Endothelial cell of umbilical vein (primary cell): Measurements from ENCODE around the gene ATP6V0D1. TPM values are rescaled to one million over a fixed set of nuclear protein-coding genes. Genes with fewer than 3 reads are reported as not detected.

Experiments
- BruUV-seq: library from RNA; stranded (reverse); fragments of 400-500 nt; replicated peaks from 2 replicates; lab custom pipeline; 2021; lab: Mats Ljungman, UMichigan
- CTCF ChIA-PET: fragments of 300-600, 350-600 bp; sonication (Branson Sonifier 250); formaldehyde crosslinking; loops from one replicate; lab custom pipeline; 2021; ENCODE audit warnings: antibody characterized with exemption, inconsistent platforms; lab: Charles Lee
- POLR2A ChIA-PET: fragments of 300-600, 350-600 bp; sonication (Branson Sonifier 250); formaldehyde crosslinking; loops from one replicate; lab custom pipeline; 2021; ENCODE audit warnings: antibody characterized with exemption, inconsistent platforms; lab: Charles Lee
- DNase-seq: peaks from one replicate; pipeline ENCODE4 v3.0.0-alpha.2; 2011; ENCODE audit warnings: low read depth, low spot score
- FAIRE-seq: peaks from 2 replicates; lab custom pipeline; 2011; peaks lifted over from hg19 to GRCh38; lab: Jason Lieb, UNC
- H2AFZ ChIP-seq: 2 replicates; pipeline ENCODE4 v1.6.0; 2012; ENCODE audit warnings: low read depth, low read length, control low read depth, inconsistent platforms
- H3K27ac ChIP-seq: 2 replicates; pipeline ENCODE4 v1.5.1; 2011; ENCODE audit warnings: low read depth, mild to moderate bottlenecking, control low read depth, low read length, moderate library complexity; ENCODE audit not compliant: insufficient read depth
- H3K27me3 ChIP-seq, 2 experiments: 2 replicates each; pipeline versions ENCODE4 v1.6.0 to v1.6.1; 2011; ENCODE audit warnings: low read length in 2 of 2, mixed read lengths in 1 of 2; ENCODE audit not compliant: control insufficient read depth in 2 of 2, insufficient read depth in 2 of 2
- H3K36me3 ChIP-seq, 2 experiments: 2 replicates in 1 of 2; 3 replicates in 1 of 2; pipeline ENCODE4 v1.5.1; 2011; ENCODE audit warnings: low read length in 2 of 2, mild to moderate bottlenecking in 1 of 2, moderate library complexity in 1 of 2; ENCODE audit not compliant: control insufficient read depth in 2 of 2, insufficient read depth in 2 of 2; ENCODE audit errors: extremely low read depth in 1 of 2
- H3K4me1 ChIP-seq: 3 replicates; pipeline ENCODE4 v1.5.1; 2011; ENCODE audit warnings: mild to moderate bottlenecking, low read length; ENCODE audit not compliant: control insufficient read depth, insufficient read depth; ENCODE audit errors: extremely low read depth
- H3K4me2 ChIP-seq: 2 replicates; pipeline ENCODE4 v1.6.1; 2011; ENCODE audit warnings: low read length, control low read depth, mixed read lengths; ENCODE audit not compliant: insufficient read depth
- H3K4me3 ChIP-seq, 3 experiments: fragments of 200-600 bp in 1 of 3; sonication (generic), shearing (Covaris generic) in 1 of 3; replicated peaks in 1 of 3; 2 replicates each; pipeline ENCODE4 v1.5.1; 2011 to 2016; ENCODE audit warnings: control low read depth in 3 of 3, low read length in 3 of 3, mild to moderate bottlenecking in 2 of 3, inconsistent platforms in 1 of 3, low read depth in 1 of 3, moderate library complexity in 1 of 3; ENCODE audit not compliant: insufficient read depth in 1 of 3
- H3K79me2 ChIP-seq: 2 replicates; pipeline ENCODE4 v1.6.0; 2012; ENCODE audit warnings: low read length, inconsistent platforms; ENCODE audit not compliant: control insufficient read depth, insufficient read depth
- H3K9ac ChIP-seq: replicated peaks from 2 replicates; pipeline ENCODE3; 2011; ENCODE audit warnings: low read length, control low read depth; ENCODE audit not compliant: insufficient read depth; ENCODE audit errors: extremely low read depth
- H3K9me1 ChIP-seq: replicated peaks from 3 replicates; pipeline ENCODE4 v1.6.0; 2011; ENCODE audit warnings: mild to moderate bottlenecking, low read length; ENCODE audit not compliant: control insufficient read depth, insufficient read depth; ENCODE audit errors: extremely low read depth
- H3K9me3 ChIP-seq: replicated peaks from 2 replicates; pipeline ENCODE4 v1.5.1; 2012; ENCODE audit warnings: low read length, inconsistent platforms; ENCODE audit not compliant: control insufficient read depth, insufficient read depth
- H4K20me1 ChIP-seq: replicated peaks from 2 replicates; pipeline ENCODE3; 2011; ENCODE audit warnings: mild to moderate bottlenecking, low read length; ENCODE audit not compliant: control insufficient read depth, insufficient read depth; ENCODE audit errors: extremely low read depth
- EZH2 ChIP-seq: IDR thresholded peaks from 2 replicates; pipeline ENCODE4 v1.6.1; 2012; ENCODE audit warnings: borderline replicate concordance, low read depth, mild to moderate bottlenecking, moderate library complexity, low read length, inconsistent platforms; ENCODE audit not compliant: severe bottlenecking
- FOS ChIP-seq: IDR thresholded peaks from 2 replicates; pipeline ENCODE4 v1.6.1; 2011; ENCODE audit warnings: mild to moderate bottlenecking, low read length, moderate library complexity, borderline replicate concordance; ENCODE audit not compliant: insufficient read depth
- GATA2 ChIP-seq: IDR thresholded peaks from 2 replicates; pipeline ENCODE4 v1.7.0; 2011; ENCODE audit warnings: low read depth, mild to moderate bottlenecking, moderate library complexity, mixed read lengths, low read length; ENCODE audit not compliant: insufficient read length, insufficient read depth
- JUN ChIP-seq: IDR thresholded peaks from 2 replicates; pipeline ENCODE4 v1.6.1; 2011; ENCODE audit warnings: borderline replicate concordance, low read depth; ENCODE audit not compliant: insufficient read length, insufficient read depth
- MAX ChIP-seq: IDR thresholded peaks from 2 replicates; pipeline ENCODE4 v1.6.1; 2011; ENCODE audit not compliant: insufficient read depth, insufficient read length
- MYC ChIP-seq: IDR thresholded peaks from one replicate; pipeline ENCODE4 v1.6.1; 2011; ENCODE audit warnings: mild to moderate bottlenecking, low read depth, low read length
- POLR2A ChIP-seq: IDR thresholded peaks from 2 replicates; pipeline ENCODE4 v1.6.1; 2012; ENCODE audit warnings: low read depth, mild to moderate bottlenecking, control low read depth, low read length
- POLR2AphosphoS5 ChIP-seq: IDR thresholded peaks from 2 replicates; pipeline ENCODE4 v1.6.1; 2012; ENCODE audit warnings: low read depth, mild to moderate bottlenecking, control low read depth, low read length, moderate library complexity; ENCODE audit not compliant: insufficient read depth
- dilution Hi-C: fragments of 300-500 bp; cut with MboI; formaldehyde crosslinking; loops from one replicate; pipeline ENCODE4 v1.15.0; 2019; ENCODE audit warnings: low sequenced_read_pairs; ENCODE audit not compliant: extremely low pct_ligation_motif_present
- intact Hi-C: fragments of 100-400 bp; cut with micrococcal nuclease; formaldehyde crosslinking; loops from one replicate; pipeline ENCODE4 v1.10.0; 2022
- polyA plus RNA-seq, 4 experiments: library from polyadenylated mRNA; depleted of rRNA in 3 of 4; stranded (reverse) in 3 of 4; unstranded in 1 of 4; fragments of >200 nt; gene quantifications; 2 replicates each; pipeline versions ENCODE4 v1.2.1 to v1.2.3, GENCODE V29; 2011 to 2012; ENCODE audit warnings: missing spikeins in 1 of 4
- total RNA-seq: library from RNA; stranded (reverse); gene quantifications from 2 replicates; pipeline ENCODE4 v1.2.3, GENCODE V29; 2021
- TF ChIP-seq, protein P1 (sequence below), 2 donors: IDR thresholded peaks; 1 replicate in 1 of 2; 2 replicates in 1 of 2; pipeline ENCODE4 v1.5.1; 2011; ENCODE audit warnings: low read length in 2 of 2, mild to moderate bottlenecking in 2 of 2, moderate library complexity in 2 of 2, control low read depth in 1 of 2, inconsistent platforms in 1 of 2, low read depth in 1 of 2; ENCODE audit not compliant: insufficient read depth in 1 of 2; ENCODE audit errors: extremely low read depth in 1 of 2

Gene ATP6V0D1
- total and polyA plus RNA-seq, 2 donors (not counting 3 experiments of a cell fraction or from before 2014, with no cell fraction given): 82.8 to 232 TPM

GRCh38 chr16:67486805-67487204 is 5.8 kb upstream of the ATP6V0D1 start:
- H3K4me3 ChIP-seq: no peak overlapping the region
- no peak overlapping the region for H3K9ac ChIP-seq
- ChIA-PET POLR2A (no interaction called here), CTCF (interaction anchor here (1.4 to 12.4 kb wide), 3 partner anchors 27 to 51 kb away, joined by 4 to 247 read pairs (median 28); no protein-coding TSS in a partner anchor)
- no peaks in the 10 kb centered on the region for H3K36me3 ChIP-seq
- peak; percentile 83 for FAIRE-seq
- no peaks in the 10 kb centered on the region for H3K9me3 ChIP-seq
- H3K79me2 ChIP-seq: no peaks in the 10 kb centered on the region
- intact Hi-C loops: no loop called here
- H3K9me1 ChIP-seq: no peaks in the 10 kb centered on the region
- H3K27me3 ChIP-seq: no peaks in the 10 kb centered on the region
- H3K4me2 ChIP-seq: peak overlapping the region; percentile 27
- peak overlapping the region; percentile 42 for H2AFZ ChIP-seq
- dilution Hi-C loops: no loop called here
- peaks cover 22% of the 10 kb centered on the region for H3K4me1 ChIP-seq
- TF ChIP-seq GATA2 (no peak), MYC (no peak), JUN (peak; percentile 43), POLR2AphosphoS5 (peak; percentile 74), FOS (peak; percentile 73), POLR2A (peak; percentile 61)
- BruUV-seq: no TSS peak
- H3K27ac ChIP-seq: peak overlapping the region; percentile 29
- peak; percentile 71 for DNase-seq
- H4K20me1 ChIP-seq: no peaks in the 10 kb centered on the region

DNA sequence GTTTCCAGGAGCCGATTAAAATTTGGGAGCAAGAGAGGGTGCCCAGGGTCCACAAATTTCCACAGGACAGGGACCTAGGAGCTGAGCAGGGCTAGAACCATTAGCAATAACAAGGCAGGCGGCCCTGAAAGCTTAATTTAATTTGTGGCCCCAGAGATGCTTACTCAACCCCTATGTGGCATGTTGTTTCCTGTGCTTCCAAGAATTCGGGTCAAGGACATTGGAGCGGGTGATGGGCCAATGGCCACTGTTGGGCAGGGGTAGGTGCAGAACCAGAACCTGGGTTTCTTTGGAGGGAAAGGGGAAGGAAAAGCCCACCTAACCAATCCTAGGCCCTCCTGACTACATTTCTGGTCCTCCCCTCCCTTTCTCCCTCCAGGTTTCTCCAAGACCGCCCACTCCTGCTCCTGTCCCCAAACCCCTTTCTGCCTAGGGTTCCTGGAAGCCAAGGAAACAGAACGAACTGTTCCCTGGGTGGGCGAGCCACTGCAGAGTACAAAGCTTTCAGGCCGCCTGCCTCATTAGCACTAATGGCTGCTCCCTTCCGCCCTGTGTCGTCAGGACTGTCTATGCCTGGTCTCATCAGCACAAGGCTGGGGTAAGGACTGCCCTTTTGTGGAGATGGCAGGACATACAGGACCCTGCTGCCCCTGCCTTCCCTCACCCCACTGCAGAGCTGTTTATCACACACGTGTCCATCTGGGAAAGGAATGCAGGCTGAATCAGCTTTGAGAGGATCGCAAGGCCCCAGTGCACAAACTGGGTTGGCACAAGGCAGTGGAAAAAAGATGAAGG is 3.0 kb upstream of the ATP6V0D1 start:
- no TSS peak for BruUV-seq
- no peaks in the 10 kb centered on the region for H3K9me1 ChIP-seq
- no peak overlapping the region for H2AFZ ChIP-seq
- peaks cover 12% of the 10 kb centered on the region for H3K79me2 ChIP-seq
- H3K4me2 ChIP-seq: no peak overlapping the region
- no peak for TF ChIP-seq GATA2
- no peak for TF ChIP-seq FOS
- no peak for TF ChIP-seq MYC
- no peak for TF ChIP-seq JUN
- no peak for TF ChIP-seq EZH2
- TF ChIP-seq, protein P1, sequence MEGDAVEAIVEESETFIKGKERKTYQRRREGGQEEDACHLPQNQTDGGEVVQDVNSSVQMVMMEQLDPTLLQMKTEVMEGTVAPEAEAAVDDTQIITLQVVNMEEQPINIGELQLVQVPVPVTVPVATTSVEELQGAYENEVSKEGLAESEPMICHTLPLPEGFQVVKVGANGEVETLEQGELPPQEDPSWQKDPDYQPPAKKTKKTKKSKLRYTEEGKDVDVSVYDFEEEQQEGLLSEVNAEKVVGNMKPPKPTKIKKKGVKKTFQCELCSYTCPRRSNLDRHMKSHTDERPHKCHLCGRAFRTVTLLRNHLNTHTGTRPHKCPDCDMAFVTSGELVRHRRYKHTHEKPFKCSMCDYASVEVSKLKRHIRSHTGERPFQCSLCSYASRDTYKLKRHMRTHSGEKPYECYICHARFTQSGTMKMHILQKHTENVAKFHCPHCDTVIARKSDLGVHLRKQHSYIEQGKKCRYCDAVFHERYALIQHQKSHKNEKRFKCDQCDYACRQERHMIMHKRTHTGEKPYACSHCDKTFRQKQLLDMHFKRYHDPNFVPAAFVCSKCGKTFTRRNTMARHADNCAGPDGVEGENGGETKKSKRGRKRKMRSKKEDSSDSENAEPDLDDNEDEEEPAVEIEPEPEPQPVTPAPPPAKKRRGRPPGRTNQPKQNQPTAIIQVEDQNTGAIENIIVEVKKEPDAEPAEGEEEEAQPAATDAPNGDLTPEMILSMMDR (IDR thresholded peaks at IDR 0.05; ENCODE audit: extremely low read depth in 1 of 2, insufficient read depth in 1 of 2, low read depth in 1 of 2, low read length in 2 of 2): no peak
- no peak for TF ChIP-seq MAX
- TF ChIP-seq POLR2A: no peak
- TF ChIP-seq POLR2AphosphoS5: no peak
- no peaks in the 10 kb centered on the region for H3K9me3 ChIP-seq
- no peaks in the 10 kb centered on the region for H4K20me1 ChIP-seq
- H3K27ac ChIP-seq: no peak overlapping the region
- intact Hi-C loops: no loop called here
- H3K4me1 ChIP-seq: peaks cover 35% of the 10 kb centered on the region
- no peak overlapping the region for H3K9ac ChIP-seq
- POLR2A ChIA-PET: no interaction called here
- H3K36me3 ChIP-seq: no peaks in the 10 kb centered on the region
- H3K4me3 ChIP-seq: no peak overlapping the region
- CTCF ChIA-PET: interaction anchor here (1.9 to 6.1 kb wide), 3 partner anchors 8 to 37 kb away, joined by 5 to 133 read pairs (median 47); no protein-coding TSS in a partner anchor
- DNase-seq (no peak), FAIRE-seq (no peak)
- no peaks in the 10 kb centered on the region for H3K27me3 ChIP-seq
- dilution Hi-C loops: no loop called here
